Pancreas (tissue), 10 donors: ENCODE measurements around the gene TMEM255A. TPM values are rescaled to one million over a fixed set of nuclear protein-coding genes. Genes with fewer than 3 reads are reported as not detected.

Experiments used
- ATAC-seq, 4 donors: fragments of 200-7000 bp; cut with Tn5 transposase; one replicate each; pipeline versions ENCODE4 v1.8.0 to v1.9.1; 2020; ENCODE audit warnings: mild to moderate bottlenecking in 4 of 4, moderate library complexity in 4 of 4
- DNase-seq, 6 donors: peaks; one replicate each; pipeline ENCODE4 v3.0.0-alpha.2; 2020
- FAIRE-seq: peaks from 2 replicates; lab custom pipeline; 2012; peaks lifted over from hg19 to GRCh38; lab: Jason Lieb, UNC
- H3K27ac ChIP-seq, 4 donors: fragments of 200-600 bp; sonication (generic); 1 replicate in 3 of 4; 2 replicates in 1 of 4; pipeline versions ENCODE4 v1.5.0 to v1.8.0; 2020
- H3K27me3 ChIP-seq, 4 donors: fragments of 200-600 bp; one replicate each; pipeline ENCODE4 v1.8.0; 2021
- H3K36me3 ChIP-seq, 3 donors: fragments of 200-600 bp; sonication (generic) in 1 of 3; one replicate each; pipeline versions ENCODE4 v1.5.0 to v1.8.0; 2020 to 2021
- H3K4me1 ChIP-seq, 3 donors: fragments of 200-600 bp; one replicate each; pipeline ENCODE4 v1.8.0; 2021
- H3K4me3 ChIP-seq, 4 donors: fragments of 200-600 bp; sonication (generic) in 2 of 4; one replicate each; pipeline versions ENCODE4 v1.5.0 to v1.8.0; 2020 to 2021
- H3K9me3 ChIP-seq, 4 donors: fragments of 200-600 bp; one replicate each; pipeline ENCODE4 v1.8.0; 2021
- WGBS, 2 donors: extraction: QIAGEN DNeasy Blood & Tissue Kit; methylation state at CpG; one replicate each; pipeline ENCODE4 v1.1.7; 2013; 5-methylcytosine and 5-hydroxymethylcytosine counted together
- intact Hi-C, 3 donors: fragments of 100-400 bp; cut with DNase I; formaldehyde crosslinking; loops; one replicate each; pipeline versions ENCODE4 v1.11.1 to v1.14.2; 2022
- polyA plus RNA-seq, 2 donors: library from polyadenylated mRNA; stranded (reverse); fragments of 200-250 nt; gene quantifications; one replicate each; pipeline ENCODE4 v1.2.3, GENCODE V29; 2013
- total RNA-seq, 6 donors: library from RNA; stranded (reverse); fragmentation: NEBNext Ultra II Directional in 4 of 6; extraction: Animal tissue kit (Norgen Biotek cat#: 25700) in 4 of 6; gene quantifications; one replicate each; pipeline versions ENCODE4 v1.2.1 to v1.2.4, GENCODE V29; 2021 to 2023
- TF ChIP-seq, protein P1 (sequence below), 4 donors: fragments of 200-600 bp; sonication (generic) in 3 of 4; IDR thresholded peaks; one replicate each; pipeline versions ENCODE4 v1.5.0 to v1.8.0; 2021; ENCODE audit warnings: antibody characterized with exemption in 4 of 4
- donor health status: healthy with polysubstance abuse.
- donor health status: DM: no; HTN: no; CAD: no; lungs with moderate emphysema.
- donor health status: DM: no; HTN: no; CAD: no.
- donor health status: control.
- donor health status: control.
- donor health status: Bipolar disorder and iron deficiency.
- donor health status: DM: yes; HTN: yes; CAD: no.
- donor health status: DM: no; HTN: no; CAD: no.
- donor health status: DM: no; HTN: no; CAD: no.
- donor health status: DM: yes; HTN: yes; CAD: no.

TMEM255A gene
- total and polyA plus RNA-seq, 8 donors: 0.05 to 1.2 (median 0.37) TPM

DNA sequence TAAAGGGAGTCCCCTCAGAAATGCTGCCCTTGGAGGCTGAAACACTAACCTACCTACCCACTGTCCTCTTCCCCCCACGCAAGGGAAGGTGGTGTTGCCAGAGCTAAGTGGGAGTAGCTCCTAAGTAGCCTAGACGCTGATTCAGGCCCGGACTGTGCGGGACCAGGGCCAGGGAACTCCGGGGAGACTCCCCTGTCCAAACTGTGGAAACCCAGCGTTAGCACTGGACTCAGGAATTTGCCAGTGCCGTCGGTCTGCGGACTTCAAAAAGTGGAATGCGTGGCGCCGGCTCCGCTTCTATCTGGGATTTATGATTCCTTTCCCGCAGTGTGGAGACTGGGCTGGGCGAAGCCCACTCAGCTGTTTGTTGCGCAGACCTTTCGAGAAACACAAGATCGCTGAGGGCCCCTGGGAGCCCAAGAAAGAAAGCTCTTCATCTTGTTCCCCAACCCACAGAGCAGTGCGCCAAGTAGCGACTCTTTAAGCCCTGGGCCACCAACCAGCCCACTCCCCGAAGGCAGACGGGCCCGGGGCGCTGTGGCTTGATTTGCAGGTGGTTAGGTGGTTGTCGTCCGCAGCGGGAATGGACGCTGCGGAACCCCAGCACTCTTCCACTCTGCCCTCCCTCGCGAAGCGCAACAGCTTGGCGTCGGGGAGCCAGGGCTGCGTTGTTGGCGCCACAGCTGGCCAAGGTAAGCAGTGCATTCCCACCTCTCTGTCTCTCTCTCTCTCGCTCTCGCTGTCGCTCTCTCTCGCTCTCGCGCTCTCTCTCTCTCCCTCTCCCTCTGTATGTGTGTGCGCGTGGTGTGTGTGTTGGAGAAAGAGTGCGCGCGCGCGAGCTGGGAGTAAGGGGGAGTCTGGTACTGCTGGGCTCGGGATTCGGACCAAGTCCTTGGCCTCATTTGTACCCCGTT, 2.0 kb downstream of the TMEM255A start:
- intact Hi-C loops: no loop called here
- TF ChIP-seq, protein P1, sequence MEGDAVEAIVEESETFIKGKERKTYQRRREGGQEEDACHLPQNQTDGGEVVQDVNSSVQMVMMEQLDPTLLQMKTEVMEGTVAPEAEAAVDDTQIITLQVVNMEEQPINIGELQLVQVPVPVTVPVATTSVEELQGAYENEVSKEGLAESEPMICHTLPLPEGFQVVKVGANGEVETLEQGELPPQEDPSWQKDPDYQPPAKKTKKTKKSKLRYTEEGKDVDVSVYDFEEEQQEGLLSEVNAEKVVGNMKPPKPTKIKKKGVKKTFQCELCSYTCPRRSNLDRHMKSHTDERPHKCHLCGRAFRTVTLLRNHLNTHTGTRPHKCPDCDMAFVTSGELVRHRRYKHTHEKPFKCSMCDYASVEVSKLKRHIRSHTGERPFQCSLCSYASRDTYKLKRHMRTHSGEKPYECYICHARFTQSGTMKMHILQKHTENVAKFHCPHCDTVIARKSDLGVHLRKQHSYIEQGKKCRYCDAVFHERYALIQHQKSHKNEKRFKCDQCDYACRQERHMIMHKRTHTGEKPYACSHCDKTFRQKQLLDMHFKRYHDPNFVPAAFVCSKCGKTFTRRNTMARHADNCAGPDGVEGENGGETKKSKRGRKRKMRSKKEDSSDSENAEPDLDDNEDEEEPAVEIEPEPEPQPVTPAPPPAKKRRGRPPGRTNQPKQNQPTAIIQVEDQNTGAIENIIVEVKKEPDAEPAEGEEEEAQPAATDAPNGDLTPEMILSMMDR (IDR thresholded peaks at IDR 0.05): peak in 1 of 4 donors; percentile 16
- H3K4me3 ChIP-seq: peak overlapping the region in 2 of 4 donors; percentile 13 to 38
- H3K9me3 ChIP-seq: no peaks in the 10 kb centered on the region
- no peak for FAIRE-seq
- ATAC-seq: peak; percentile 83 to 95 (median 92)
- 3 to 28% methylated on average over 49 to 52 of the region's 52 CpGs for WGBS, 2 donors
- H3K27me3 ChIP-seq: peaks cover 0 to 27% (median 6%) of the 10 kb centered on the region in 4 donors
- no peaks in the 10 kb centered on the region for H3K4me1 ChIP-seq
- no peaks in the 10 kb centered on the region for H3K36me3 ChIP-seq
- no peak overlapping the region for H3K27ac ChIP-seq
- DNase-seq: peak; percentile 51 to 79 (median 62)

DNA sequence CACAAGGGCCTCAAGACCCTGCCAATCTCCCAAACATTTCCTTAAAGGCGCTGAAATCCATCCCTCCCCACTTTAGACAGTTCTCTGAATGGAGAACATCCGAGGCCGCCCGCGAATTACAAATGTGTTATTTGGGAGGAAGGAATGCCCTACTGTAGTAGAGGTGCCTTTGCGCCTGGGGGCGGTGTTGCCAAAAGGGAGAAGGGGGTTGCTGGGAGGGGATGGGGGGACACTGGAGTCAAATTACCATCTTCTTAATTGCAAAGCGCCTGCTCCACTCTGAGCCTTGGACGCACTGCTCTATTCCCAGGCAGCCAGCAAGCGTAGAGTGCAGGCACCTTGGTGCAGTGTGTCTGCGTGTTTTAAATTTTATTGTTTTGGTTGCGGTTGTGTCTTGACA, 2.7 kb downstream of the TMEM255A start:
- H3K4me1 ChIP-seq: no peaks in the 10 kb centered on the region
- H3K27ac ChIP-seq: no peak overlapping the region
- 23 to 26% methylated on average over 12 of the region's 12 CpGs for WGBS, 2 donors
- peak in 3 of 4 donors; percentile 5 to 12 (median 8) for ATAC-seq
- no peak for DNase-seq
- no peaks in the 10 kb centered on the region for H3K9me3 ChIP-seq
- peaks cover 0 to 28% (median 6%) of the 10 kb centered on the region in 4 donors for H3K27me3 ChIP-seq
- no peak for FAIRE-seq
- no peak overlapping the region for H3K4me3 ChIP-seq
- TF ChIP-seq, protein P1 (IDR thresholded peaks at IDR 0.05): no peak
- no peaks in the 10 kb centered on the region for H3K36me3 ChIP-seq
- intact Hi-C loops: no loop called here

GRCh38 chrX:120306630-120307029, 4.6 kb downstream of the TMEM255A start:
- FAIRE-seq (no peak), ATAC-seq (no peak), DNase-seq (no peak)
- Histone ChIP-seq H3K4me1 (no peaks in the 10 kb centered on the region), H3K27ac (no peak overlapping the region), H3K27me3 (peaks cover 0 to 28% (median 6%) of the 10 kb centered on the region in 4 donors), H3K36me3 (no peaks in the 10 kb centered on the region), H3K9me3 (no peaks in the 10 kb centered on the region), H3K4me3 (no peak overlapping the region)
- WGBS, 2 donors: 69% methylated on average over 2 of the region's 2 CpGs
- intact Hi-C loops: no loop called here
- TF ChIP-seq, protein P1 (IDR thresholded peaks at IDR 0.05): no peak

GRCh38 chrX:120305531-120306141, 5.6 kb downstream of the TMEM255A start:
- FAIRE-seq: no peak
- WGBS, 2 donors: 36 to 48% methylated on average over 11 of the region's 11 CpGs
- Histone ChIP-seq H3K4me1 (no peaks in the 10 kb centered on the region), H3K27ac (no peak overlapping the region), H3K4me3 (no peak overlapping the region), H3K36me3 (no peaks in the 10 kb centered on the region), H3K27me3 (peaks cover 0 to 28% (median 6%) of the 10 kb centered on the region in 4 donors), H3K9me3 (no peaks in the 10 kb centered on the region)
- TF ChIP-seq, protein P1 (IDR thresholded peaks at IDR 0.05): no peak
- intact Hi-C loops: no loop called here
- no peak for DNase-seq
- no peak for ATAC-seq
